SK-N-SH (cell line): ENCODE measurements around the gene TSSK2. TPM values are rescaled to one million over a fixed set of nuclear protein-coding genes. Genes with fewer than 3 reads are reported as not detected.

Experiments
- CTCF ChIA-PET: fragments of 300-600, 350-600 bp; formaldehyde crosslinking; extraction: SDS; loops from one replicate; lab custom pipeline; 2021; lab: Yijun Ruan, JAX
- POLR2A ChIA-PET: fragments of 350-600 bp; sonication (Branson Sonifier 250); formaldehyde crosslinking; extraction: SDS; loops from one replicate; lab custom pipeline; 2020; ENCODE audit warnings: antibody characterized with exemption, inconsistent platforms; lab: Yijun Ruan, JAX
- DNase-seq: peaks from one replicate; pipeline ENCODE4 v3.0.0; 2012
- H2AFZ ChIP-seq: fragments of 200-600 bp; sonication (generic); 2 replicates; pipeline ENCODE4 v1.8.1; 2016; ENCODE audit warnings: antibody characterized with exemption, mild to moderate bottlenecking, low read depth
- H3F3A ChIP-seq: fragments of 200-600 bp; sonication (generic); replicated peaks from 2 replicates; pipeline ENCODE3; 2016; ENCODE audit warnings: antibody characterized with exemption, mild to moderate bottlenecking; ENCODE audit not compliant: insufficient read depth
- H3K27ac ChIP-seq, 2 experiments: fragments of 200-500 bp in 1 of 2; fragments of 200-600 bp in 1 of 2; sonication (Bioruptor generic) in 1 of 2; sonication (generic), shearing (Covaris generic) in 1 of 2; 2 replicates each; pipeline versions ENCODE4 v1.5.1 to v1.6.1; 2014 to 2016; ENCODE audit warnings: low read depth in 2 of 2, inconsistent platforms in 1 of 2, low read length in 1 of 2, mild to moderate bottlenecking in 1 of 2, mixed read lengths in 1 of 2
- H3K27me3 ChIP-seq: fragments of 200-600 bp; sonication (generic), shearing (Covaris generic); 2 replicates; pipeline ENCODE4 v1.6.1; 2016; ENCODE audit warnings: mixed run types; ENCODE audit not compliant: insufficient read depth
- H3K36me3 ChIP-seq, 2 experiments: fragments of 200-500 bp in 1 of 2; fragments of 200-600 bp in 1 of 2; sonication (Bioruptor generic) in 1 of 2; sonication (generic) in 1 of 2; replicated peaks in 1 of 2; 2 replicates each; pipeline versions ENCODE3 to v1.5.1; 2014 to 2016; ENCODE audit warnings: low read length in 1 of 2, mild to moderate bottlenecking in 1 of 2; ENCODE audit not compliant: insufficient read depth in 2 of 2, control insufficient read depth in 1 of 2
- H3K4me1 ChIP-seq, 2 experiments: fragments of 200-500 bp in 1 of 2; fragments of 200-600 bp in 1 of 2; sonication (Bioruptor generic) in 1 of 2; sonication (generic), shearing (Covaris generic) in 1 of 2; 2 replicates each; pipeline versions ENCODE4 v1.5.1 to v1.6.1; 2014 to 2016; ENCODE audit warnings: low read depth in 1 of 2, low read length in 1 of 2, mixed run types in 1 of 2; ENCODE audit not compliant: insufficient read depth in 2 of 2, control insufficient read depth in 1 of 2
- H3K4me2 ChIP-seq: fragments of 200-600 bp; sonication (generic), shearing (Covaris generic); 2 replicates; pipeline ENCODE4 v1.6.1; 2017; ENCODE audit warnings: mixed run types
- H3K4me3 ChIP-seq, 2 experiments: fragments of 200-500 bp in 1 of 2; fragments of 200-600 bp in 1 of 2; sonication (Bioruptor generic) in 1 of 2; sonication (generic), shearing (Covaris generic) in 1 of 2; 2 replicates each; pipeline versions ENCODE4 v1.5.1 to v1.8.1; 2014 to 2016; ENCODE audit warnings: low read depth in 2 of 2, inconsistent platforms in 1 of 2, low read length in 1 of 2, mild to moderate bottlenecking in 1 of 2, mixed read lengths in 1 of 2, moderate library complexity in 1 of 2
- H3K79me2 ChIP-seq: fragments of 200-600 bp; sonication (generic); 2 replicates; pipeline ENCODE4 v1.8.1; 2017; ENCODE audit warnings: mild to moderate bottlenecking; ENCODE audit not compliant: insufficient read depth
- H3K9ac ChIP-seq: fragments of 200-600 bp; sonication (generic); 2 replicates; pipeline ENCODE4 v1.6.1; 2017; ENCODE audit warnings: mixed run types
- H3K9me2 ChIP-seq: fragments of 200-600 bp; sonication (generic); 2 replicates; pipeline ENCODE4 v1.6.1; 2017; ENCODE audit warnings: mixed run types
- H3K9me3 ChIP-seq: fragments of 200-600 bp; sonication (generic); 2 replicates; pipeline ENCODE4 v1.6.1; 2017; ENCODE audit warnings: mixed run types, mild to moderate bottlenecking, moderate library complexity
- H4K20me1 ChIP-seq: fragments of 200-600 bp; sonication (generic); 2 replicates; pipeline ENCODE4 v1.6.1; 2017; ENCODE audit warnings: mild to moderate bottlenecking, mixed run types; ENCODE audit not compliant: insufficient read depth
- ELF1 ChIP-seq: IDR thresholded peaks from 2 replicates; pipeline ENCODE4 v1.4.0; 2012
- EP300 ChIP-seq, 2 experiments: IDR thresholded peaks; 2 replicates each; pipeline versions ENCODE4 v1.4.0 to v1.6.1; 2012; ENCODE audit warnings: borderline replicate concordance in 1 of 2, low read depth in 1 of 2, low read length in 1 of 2
- EZH2phosphoT487 ChIP-seq: fragments of 200-600 bp; sonication (generic); IDR thresholded peaks from 2 replicates; pipeline ENCODE4 v1.6.1; 2017; ENCODE audit warnings: low read depth, mixed run types, mild to moderate bottlenecking, antibody characterized with exemption, moderate library complexity, borderline replicate concordance
- GATA2 ChIP-seq: sonication (generic); formaldehyde crosslinking; IDR thresholded peaks from 2 replicates; pipeline ENCODE4 v1.5.0; 2020; ENCODE audit warnings: mild to moderate bottlenecking, missing genetic modification reagents
- IRF3 ChIP-seq: fragments of 150-350 bp; IDR thresholded peaks from 2 replicates; pipeline ENCODE4 v1.6.1; 2016; ENCODE audit warnings: mild to moderate bottlenecking, low read depth, low read length
- JUND ChIP-seq: IDR thresholded peaks from 2 replicates; pipeline ENCODE4 v1.4.0; 2012
- MEF2A ChIP-seq: IDR thresholded peaks from 2 replicates; pipeline ENCODE4 v1.4.0; 2012; ENCODE audit warnings: low read depth, borderline replicate concordance
- NFIC ChIP-seq: IDR thresholded peaks from 2 replicates; pipeline ENCODE4 v1.4.0; 2012; ENCODE audit warnings: borderline replicate concordance
- RAD21 ChIP-seq: IDR thresholded peaks from 2 replicates; pipeline ENCODE4 v1.6.1; 2012; ENCODE audit warnings: mild to moderate bottlenecking, low read length
- RXRA ChIP-seq: IDR thresholded peaks from 2 replicates; pipeline ENCODE4 v1.4.0; 2012; ENCODE audit warnings: low read depth, mild to moderate bottlenecking, borderline replicate concordance
- SIN3A ChIP-seq: IDR thresholded peaks from 2 replicates; pipeline ENCODE4 v1.6.1; 2012; ENCODE audit warnings: low read depth, mild to moderate bottlenecking, low read length, moderate library complexity, borderline replicate concordance
- TCF12 ChIP-seq: IDR thresholded peaks from 2 replicates; pipeline ENCODE4 v1.4.0; 2012
- USF1 ChIP-seq: IDR thresholded peaks from 2 replicates; pipeline ENCODE4 v1.4.0; 2012; ENCODE audit warnings: low read depth, borderline replicate concordance
- YY1 ChIP-seq: IDR thresholded peaks from 2 replicates; pipeline ENCODE4 v1.4.0; 2012; ENCODE audit warnings: low read depth, mild to moderate bottlenecking
- ZBTB33 ChIP-seq: IDR thresholded peaks from 2 replicates; pipeline ENCODE4 v1.4.0; 2012; ENCODE audit warnings: low read depth, borderline replicate concordance
- WGBS: methylation state at CpG from one replicate; pipeline ENCODE4 v1.1.6; 2017; ENCODE audit warnings: low lambda C conversion rate; 5-methylcytosine and 5-hydroxymethylcytosine counted together
- polyA plus RNA-seq, 3 experiments: library from polyadenylated mRNA; depleted of rRNA; stranded (reverse); fragments of >200 nt; gene quantifications; 2 replicates each; pipeline ENCODE4 v1.2.3, GENCODE V29; 2012

Gene TSSK2
- polyA plus RNA-seq, 1 of the 3 experiments (the other 2 are of a cell fraction) = not detected

GRCh38 chr22:19113429-19113828, 17.7 kb upstream of the TSSK2 start (continued):
- TF ChIP-seq ZBTB33 (no peak), ELF1 (no peak), MEF2A (no peak), USF1 (no peak), IRF3 (no peak), NFIC (no peak), SIN3A (no peak), GATA2 (CRISPR knock-in tag) (no peak), JUND (no peak)

GRCh38 chr22:19114984-19115552, 16.0 kb upstream of the TSSK2 start:
- Histone ChIP-seq H4K20me1 (peaks cover 94% of the 10 kb centered on the region), H3K4me3 (no peak overlapping the region), H3K27ac (no peak overlapping the region), H3K36me3 (peaks cover 0 to 2% of the 10 kb centered on the region in 2 experiments), H3K9me3 (no peaks in the 10 kb centered on the region), H3K9ac (no peak overlapping the region), H3K4me1 (peaks cover 1 to 23% of the 10 kb centered on the region in 2 experiments; a peak in 2 of 4 replicates), H3K79me2 (peaks cover 98% of the 10 kb centered on the region), H3K27me3 (no peaks in the 10 kb centered on the region), H3K9me2 (no peaks in the 10 kb centered on the region), H3F3A (no peaks in the 10 kb centered on the region), H2AFZ (no peak overlapping the region), H3K4me2 (no peak overlapping the region)
- no peak for DNase-seq
- WGBS = 94% methylated on average over 2 of the region's 4 CpGs
- TF ChIP-seq RAD21 = no peak
- TF ChIP-seq JUND = no peak
- no peak for TF ChIP-seq GATA2 (CRISPR knock-in tag)
- TF ChIP-seq EP300 (IDR thresholded peaks at IDR 0.05; ENCODE audit: borderline replicate concordance in 1 of 2, low read depth in 1 of 2, low read length in 1 of 2) = no peak
- no peak for TF ChIP-seq YY1
- TF ChIP-seq MEF2A = no peak
- no peak for TF ChIP-seq EZH2phosphoT487
- no peak for TF ChIP-seq RXRA
- no peak for TF ChIP-seq TCF12
- ChIA-PET CTCF (interaction anchor here (0.7 to 2.1 kb wide), 5 partner anchors 9 to 515 kb away, joined by 3 to 9 read pairs (median 3); no protein-coding TSS in a partner anchor), POLR2A (no interaction called here)
